GM12878 (cell line): ENCODE measurements around the gene ZNF281. TPM values are rescaled to one million over a fixed set of nuclear protein-coding genes. Genes with fewer than 3 reads are reported as not detected.

Experiments used
- ATAC-seq: fragments of 200-7000 bp; cut with Tn5 transposase; 3 replicates; pipeline ENCODE4 v1.9.1; 2020; ENCODE audit warnings: mild to moderate bottlenecking, moderate library complexity
- BruUV-seq: library from RNA; stranded (reverse); fragments of 400-500 nt; replicated peaks from 2 replicates; lab custom pipeline; 2021; lab: Mats Ljungman, UMichigan
- CTCF ChIA-PET: fragments of 300-600 bp; sonication (Branson Sonifier 250); formaldehyde crosslinking; extraction: SDS; loops from one replicate; lab custom pipeline; 2021; ENCODE audit warnings: inconsistent platforms; lab: Yijun Ruan, JAX
- POLR2A ChIA-PET: fragments of 350-600 bp; formaldehyde crosslinking; extraction: SDS; loops from one replicate; lab custom pipeline; 2021; ENCODE audit warnings: inconsistent platforms; lab: Charles Lee
- RAD21 ChIA-PET: fragments of 300-600 bp; sonication (Branson Sonifier 250); formaldehyde crosslinking; loops from one replicate; lab custom pipeline; 2023; ENCODE audit warnings: antibody characterized with exemption; ENCODE audit not compliant: unreplicated experiment; lab: Charles Lee
- SMC1A ChIA-PET: fragments of 300-600 bp; sonication (Branson Sonifier 250); formaldehyde crosslinking; loops from one replicate; lab custom pipeline; 2023; ENCODE audit not compliant: unreplicated experiment, uncharacterized antibody; lab: Charles Lee
- DNase-seq: peaks from one replicate; pipeline ENCODE4 v3.0.0-alpha.2; 2011; ENCODE audit warnings: low read depth, low spot score
- FAIRE-seq: peaks from 3 replicates; lab custom pipeline; 2011; peaks lifted over from hg19 to GRCh38; lab: Jason Lieb, UNC
- H2AFZ ChIP-seq: 2 replicates; pipeline ENCODE4 v1.6.0; 2011; ENCODE audit warnings: low read depth, low read length, control low read depth; ENCODE audit not compliant: control insufficient read depth
- H3K27ac ChIP-seq: 2 replicates; pipeline ENCODE4 v1.5.1; 2011; ENCODE audit warnings: control low read depth; ENCODE audit not compliant: control insufficient read depth, insufficient read depth
- H3K27me3 ChIP-seq, 2 experiments: replicated peaks in 1 of 2; 2 replicates each; pipeline versions ENCODE4 v1.6.0 to v1.6.1; 2011; ENCODE audit warnings: low read length in 1 of 2; ENCODE audit not compliant: control insufficient read depth in 2 of 2, insufficient read depth in 2 of 2
- H3K36me3 ChIP-seq, 2 experiments: 2 replicates each; pipeline ENCODE4 v1.5.1; 2011; ENCODE audit warnings: low read length in 1 of 2; ENCODE audit not compliant: control insufficient read depth in 2 of 2, insufficient read depth in 2 of 2
- H3K4me1 ChIP-seq: 2 replicates; pipeline ENCODE4 v1.6.1; 2011; ENCODE audit warnings: mild to moderate bottlenecking, low read length, moderate library complexity, mixed read lengths; ENCODE audit not compliant: control insufficient read depth, insufficient read depth
- H3K4me2 ChIP-seq: 2 replicates; pipeline ENCODE4 v1.6.0; 2011; ENCODE audit warnings: control low read depth; ENCODE audit not compliant: control insufficient read depth, insufficient read depth
- H3K4me3 ChIP-seq: fragments of 200-600 bp; sonication (generic); 2 replicates; pipeline ENCODE4 v1.5.1; 2016
- H3K79me2 ChIP-seq: 2 replicates; pipeline ENCODE4 v1.6.0; 2011; ENCODE audit warnings: low read length; ENCODE audit not compliant: control insufficient read depth, insufficient read depth
- H3K9ac ChIP-seq: 2 replicates; pipeline ENCODE4 v1.8.0; 2011; ENCODE audit warnings: low read length, control low read depth, mixed read lengths; ENCODE audit not compliant: control insufficient read depth, insufficient read depth
- H3K9me3 ChIP-seq: replicated peaks from 3 replicates; pipeline ENCODE4 v1.5.1; 2011; ENCODE audit warnings: mild to moderate bottlenecking, low read length; ENCODE audit not compliant: control insufficient read depth, insufficient read depth
- H4K20me1 ChIP-seq: 2 replicates; pipeline ENCODE4 v1.6.0; 2011; ENCODE audit not compliant: control insufficient read depth, insufficient read depth
- CHD1 ChIP-seq: IDR thresholded peaks from 2 replicates; pipeline ENCODE4 v1.6.1; 2012; ENCODE audit warnings: low read depth, low read length, improper control_type of control experiment
- MYC ChIP-seq: IDR thresholded peaks from 2 replicates; pipeline ENCODE4 v1.6.1; 2011; ENCODE audit warnings: mild to moderate bottlenecking, low read length, moderate library complexity, inconsistent platforms; ENCODE audit not compliant: insufficient read depth, insufficient replicate concordance, insufficient read length, severe bottlenecking
- NFYB ChIP-seq: IDR thresholded peaks from 2 replicates; pipeline ENCODE4 v1.6.1; 2011; ENCODE audit warnings: low read depth, mild to moderate bottlenecking, low read length, improper control_type of control experiment, moderate library complexity; ENCODE audit not compliant: insufficient read depth
- SPI1 ChIP-seq: IDR thresholded peaks from 2 replicates; pipeline ENCODE4 v1.6.1; 2011; ENCODE audit warnings: low read depth, mild to moderate bottlenecking, low read length, moderate library complexity, borderline replicate concordance; ENCODE audit not compliant: insufficient read depth
- ZBTB11 ChIP-seq: fragments of 450-650 bp; formaldehyde crosslinking; IDR thresholded peaks from 2 replicates; pipeline ENCODE4 v1.5.0; 2022; ENCODE audit warnings: mild to moderate bottlenecking, missing genetic modification characterization
- WGBS: methylation state at CpG from one replicate; pipeline ENCODE4 v1.1.6; 2016; ENCODE audit warnings: low lambda C conversion rate; ENCODE audit not compliant: insufficient replicate concordance, insufficient coverage; ENCODE audit errors: missing lambda C conversion rate; 5-methylcytosine and 5-hydroxymethylcytosine counted together
- in situ Hi-C: fragments of 300-500 bp; cut with MboI; formaldehyde crosslinking; loops from 9 replicates; pipeline ENCODE4 v1.14.3; 2018; ENCODE audit warnings: mixed read lengths
- intact Hi-C: fragments of 100-400 bp; cut with micrococcal nuclease; formaldehyde crosslinking; loops from one replicate; pipeline ENCODE4 v1.14.2; 2022; ENCODE audit not compliant: unreplicated experiment
- polyA plus RNA-seq, 11 experiments: library from polyadenylated mRNA; depleted of rRNA in 4 of 11; unstranded in 6 of 11; stranded (reverse) in 5 of 11; fragments of >200 nt; fragmentation: Nextera tagmentation in 4 of 11; fragmentation: Illumina TruSeq in 1 of 11; extraction: Ambion mirVana in 4 of 11; extraction: Trizol in 1 of 11; gene quantifications; 1 replicate in 1 of 11; 2 replicates in 10 of 11; pipeline versions ENCODE4 v1.2.1 to v1.2.3, GENCODE V29; 2011 to 2016; ENCODE audit warnings: inconsistent platforms in 2 of 11, missing spikeins in 2 of 11, low read depth in 1 of 11
- total RNA-seq, 4 experiments: library from RNA; depleted of rRNA in 3 of 4; stranded (reverse); fragments of >200 nt in 3 of 4; fragmentation: Illumina TruSeq in 1 of 4; extraction: Trizol in 1 of 4; gene quantifications; 2 replicates each; pipeline versions ENCODE4 v1.2.1 to v1.2.3, GENCODE V29; 2013 to 2021

ZNF281 gene
- total and polyA plus RNA-seq, 10 of the 15 experiments (the other 5 are each of a cell fraction or from before 2014, with no cell fraction given) = 8.3 to 21.8 (median 15.4) TPM

- Histone ChIP-seq H3K4me1 (0 out of 2 replicates have a peak, but pooled peaks cover 3% of the 10 kb centered on the region), H2AFZ (no peak overlapping the region; the same call in none of the 2 replicates), H4K20me1 (no peaks in the 10 kb centered on the region), H3K4me3 (no peak overlapping the region), H3K27me3 (no peaks in the 10 kb centered on the region), H3K9me3 (no peaks in the 10 kb centered on the region), H3K79me2 (no peaks in the 10 kb centered on the region), H3K9ac (no peak overlapping the region), H3K27ac (no peak overlapping the region), H3K36me3 (no peaks in the 10 kb centered on the region), H3K4me2 (no peak overlapping the region)
- ChIA-PET RAD21 (interaction anchor here (0.7 kb wide), 1 partner anchor 91 kb away, joined by 4 read pairs; no protein-coding TSS in a partner anchor), CTCF (interaction anchor here (1.0 to 1.8 kb wide), 6 partner anchors 10 to 125 kb away, joined by 3 to 9 read pairs (median 4); no protein-coding TSS in a partner anchor), POLR2A (no interaction called here), SMC1A (interaction anchor here (0.7 to 2.5 kb wide), 7 partner anchors 8 to 152 kb away, joined by 3 to 7 read pairs (median 5); no protein-coding TSS in a partner anchor)
- no peak for TF ChIP-seq MYC
- no peak for TF ChIP-seq NFYB
- TF ChIP-seq ZBTB11 (CRISPR knock-in tag) = no peak
- no peak for TF ChIP-seq CHD1
- TF ChIP-seq SPI1 = peak; percentile 69
- peak; percentile 56; the same call in 2 of the 3 replicates for ATAC-seq
- intact Hi-C loops (no loop called here), in situ Hi-C loops (no loop called here)
- no TSS peak for BruUV-seq
- WGBS = 42% methylated on average over 5 of the region's 5 CpGs
- FAIRE-seq = peak; percentile 31
- DNase-seq = no peak
Observed at GRCh38 chr1:200363264-200363933, 46.4 kb downstream of the ZNF281 start.
